Body of pancreas (tissue), 4 donors: Measurements from ENCODE around the gene CTDSPL. TPM values are rescaled to one million over a fixed set of nuclear protein-coding genes. Genes with fewer than 3 reads are reported as not detected.

Experiments
- ATAC-seq: fragments of 150-250 bp; one replicate; pipeline ENCODE4 v1.9.1; 2016
- DNase-seq, 4 donors: peaks; one replicate each; pipeline ENCODE4 v3.0.0-alpha.2; 2019
- H3K27ac ChIP-seq, 4 donors: fragments of 200-600 bp; sonication (generic); 1 replicate in 3 of 4; 2 replicates in 1 of 4; pipeline versions ENCODE4 v1.5.1 to v1.6.1; 2016 to 2019; ENCODE audit warnings: mild to moderate bottlenecking in 1 of 4, mixed read lengths in 1 of 4, moderate library complexity in 1 of 4
- H3K27me3 ChIP-seq, 2 donors: fragments of 200-600 bp; sonication (generic); one replicate each; pipeline ENCODE4 v1.6.0; 2016; ENCODE audit warnings: mild to moderate bottlenecking in 1 of 2
- H3K36me3 ChIP-seq, 2 donors: fragments of 200-600 bp; sonication (generic); replicated peaks in 1 of 2; 2 replicates each; pipeline ENCODE4 v1.5.1; 2016; ENCODE audit warnings: low read depth in 2 of 2; ENCODE audit not compliant: insufficient read depth in 1 of 2
- H3K4me1 ChIP-seq: fragments of 200-600 bp; sonication (generic); one replicate; pipeline ENCODE4 v1.6.0; 2016
- H3K4me3 ChIP-seq, 2 donors: fragments of 200-600 bp; sonication (generic); 1 replicate in 1 of 2; 2 replicates in 1 of 2; pipeline ENCODE4 v1.5.1; 2016 to 2019
- H3K9me3 ChIP-seq, 3 donors: fragments of 200-600 bp; sonication (generic); 1 replicate in 2 of 3; 2 replicates in 1 of 3; pipeline ENCODE4 v1.5.1; 2016
- CTCF ChIP-seq, 7 experiments: fragments of 450-650 bp in 4 of 7; fragments of 200-600 bp in 3 of 7; sonication (generic) in 3 of 7; IDR thresholded peaks; one replicate each; pipeline ENCODE4 v1.5.1; 2016 to 2019; ENCODE audit warnings: antibody characterized with exemption in 7 of 7
- POLR2A ChIP-seq, 3 donors: fragments of 450-650 bp; IDR thresholded peaks; one replicate each; pipeline ENCODE4 v1.6.1; 2016; ENCODE audit warnings: antibody characterized with exemption in 3 of 3, mild to moderate bottlenecking in 2 of 3
- WGBS, 2 donors: methylation state at CpG; one replicate each; pipeline ENCODE4 v1.1.5; 2017; 5-methylcytosine and 5-hydroxymethylcytosine counted together
- intact Hi-C: fragments of 100-400 bp; cut with DNase I; formaldehyde crosslinking; loops from one replicate; pipeline ENCODE4 v1.15.1; 2023
- total RNA-seq, 2 donors: library from RNA; depleted of rRNA; stranded (reverse); fragments of >200 nt; gene quantifications; one replicate each; pipeline ENCODE4 v1.1.0, GENCODE V29; 2016

The CTDSPL gene
- total RNA-seq, 2 donors from 2014 or later, result 23.6 to 25.4 TPM

- TF ChIP-seq CTCF (IDR thresholded peaks at IDR 0.05), result no peak
- ATAC-seq (no peak), DNase-seq (no peak)
- 89 to 94% methylated on average over 6 of the region's 6 CpGs for WGBS, 2 donors
- Histone ChIP-seq H3K4me1 (no peaks in the 10 kb centered on the region), H3K36me3 (no peaks in the 10 kb centered on the region), H3K9me3 (no peaks in the 10 kb centered on the region), H3K27ac (no peak overlapping the region), H3K27me3 (no peaks in the 10 kb centered on the region), H3K4me3 (no peak overlapping the region)
- intact Hi-C loops, result no loop called here
These were observed 28.1 kb upstream of the CTDSPL start for GRCh38 chr3:37833302-37834186.

- H3K27ac ChIP-seq, result no peak overlapping the region
- no peaks in the 10 kb centered on the region for H3K36me3 ChIP-seq
- intact Hi-C loops, result no loop called here
- H3K27me3 ChIP-seq, result no peaks in the 10 kb centered on the region
- 79 to 82% methylated on average over 1 of the region's 1 CpG for WGBS, 2 donors
- ATAC-seq (no peak), DNase-seq (no peak)
- TF ChIP-seq CTCF (IDR thresholded peaks at IDR 0.05), result no peak
- no peaks in the 10 kb centered on the region for H3K4me1 ChIP-seq
- no peak overlapping the region for H3K4me3 ChIP-seq
- H3K9me3 ChIP-seq, result no peaks in the 10 kb centered on the region
These were observed 25.1 kb upstream of the CTDSPL start for GRCh38 chr3:37836589-37836988.

GRCh38 chr3:37847689-37848088 is 14.0 kb upstream of the CTDSPL start:
- no peak for DNase-seq
- no peaks in the 10 kb centered on the region for H3K4me1 ChIP-seq
- H3K9me3 ChIP-seq, result no peaks in the 10 kb centered on the region
- H3K27me3 ChIP-seq, result no peaks in the 10 kb centered on the region
- no peak overlapping the region for H3K4me3 ChIP-seq
- H3K36me3 ChIP-seq, result no peaks in the 10 kb centered on the region
- no peak overlapping the region for H3K27ac ChIP-seq
- intact Hi-C loops, result no loop called here
- ATAC-seq, result no peak
- TF ChIP-seq POLR2A (IDR thresholded peaks at IDR 0.05) (no peak), CTCF (IDR thresholded peaks at IDR 0.05) (no peak)
- 58% methylated on average over 4 of the region's 4 CpGs for WGBS, 2 donors

GRCh38 chr3:37849146-37849923 is 12.3 kb upstream of the CTDSPL start:
- DNase-seq, result no peak
- no peaks in the 10 kb centered on the region for H3K27me3 ChIP-seq
- no peaks in the 10 kb centered on the region for H3K36me3 ChIP-seq
- H3K9me3 ChIP-seq, result no peaks in the 10 kb centered on the region
- TF ChIP-seq CTCF (IDR thresholded peaks at IDR 0.05), result no peak
- no peak for TF ChIP-seq POLR2A (IDR thresholded peaks at IDR 0.05)
- WGBS, 2 donors, result 88 to 91% methylated on average over 11 of the region's 11 CpGs
- no peaks in the 10 kb centered on the region for H3K4me1 ChIP-seq
- no peak overlapping the region for H3K27ac ChIP-seq
- no peak for ATAC-seq
- intact Hi-C loops, result no loop called here
- no peak overlapping the region for H3K4me3 ChIP-seq
